ENCODE data around the gene TSPAN13.

The TSPAN13 gene

DNA sequence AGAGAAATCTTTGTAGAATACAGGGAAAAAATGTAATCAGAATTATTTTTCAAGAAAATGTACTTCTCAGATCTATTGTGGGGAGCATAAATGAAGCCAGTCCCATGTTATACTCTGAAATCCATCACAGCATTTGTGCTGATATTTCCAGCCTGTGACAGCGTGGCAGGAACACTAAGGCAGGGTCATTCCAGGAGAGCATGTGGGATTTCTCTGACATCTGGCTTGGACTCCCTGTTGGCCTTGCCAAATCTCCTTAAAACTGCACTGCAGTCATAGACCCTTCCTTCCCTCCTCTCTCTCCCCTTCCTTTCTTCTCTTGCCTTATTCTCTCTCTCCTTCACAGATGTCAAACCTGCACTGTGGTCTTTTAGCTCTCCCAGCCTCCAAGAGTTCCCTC lies 6.5 kb upstream of the TSPAN13 start:
- TF ChIP-seq, protein P1, sequence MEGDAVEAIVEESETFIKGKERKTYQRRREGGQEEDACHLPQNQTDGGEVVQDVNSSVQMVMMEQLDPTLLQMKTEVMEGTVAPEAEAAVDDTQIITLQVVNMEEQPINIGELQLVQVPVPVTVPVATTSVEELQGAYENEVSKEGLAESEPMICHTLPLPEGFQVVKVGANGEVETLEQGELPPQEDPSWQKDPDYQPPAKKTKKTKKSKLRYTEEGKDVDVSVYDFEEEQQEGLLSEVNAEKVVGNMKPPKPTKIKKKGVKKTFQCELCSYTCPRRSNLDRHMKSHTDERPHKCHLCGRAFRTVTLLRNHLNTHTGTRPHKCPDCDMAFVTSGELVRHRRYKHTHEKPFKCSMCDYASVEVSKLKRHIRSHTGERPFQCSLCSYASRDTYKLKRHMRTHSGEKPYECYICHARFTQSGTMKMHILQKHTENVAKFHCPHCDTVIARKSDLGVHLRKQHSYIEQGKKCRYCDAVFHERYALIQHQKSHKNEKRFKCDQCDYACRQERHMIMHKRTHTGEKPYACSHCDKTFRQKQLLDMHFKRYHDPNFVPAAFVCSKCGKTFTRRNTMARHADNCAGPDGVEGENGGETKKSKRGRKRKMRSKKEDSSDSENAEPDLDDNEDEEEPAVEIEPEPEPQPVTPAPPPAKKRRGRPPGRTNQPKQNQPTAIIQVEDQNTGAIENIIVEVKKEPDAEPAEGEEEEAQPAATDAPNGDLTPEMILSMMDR (IDR thresholded peaks at IDR 0.05), result no peak
- Mint-ChIP-seq H3K9me3 (no peaks in the 10 kb centered on the region), H3K36me3 (ENCODE audit: low read depth) (no peaks in the 10 kb centered on the region), H3K4me3 (no peak overlapping the region), H3K27ac (no peak overlapping the region), H3K4me1 (peaks cover 7% of the 10 kb centered on the region), H3K27me3 (ENCODE audit: low read depth, poor library complexity) (peaks cover 6% of the 10 kb centered on the region)
- no peak for DNase-seq

DNA sequence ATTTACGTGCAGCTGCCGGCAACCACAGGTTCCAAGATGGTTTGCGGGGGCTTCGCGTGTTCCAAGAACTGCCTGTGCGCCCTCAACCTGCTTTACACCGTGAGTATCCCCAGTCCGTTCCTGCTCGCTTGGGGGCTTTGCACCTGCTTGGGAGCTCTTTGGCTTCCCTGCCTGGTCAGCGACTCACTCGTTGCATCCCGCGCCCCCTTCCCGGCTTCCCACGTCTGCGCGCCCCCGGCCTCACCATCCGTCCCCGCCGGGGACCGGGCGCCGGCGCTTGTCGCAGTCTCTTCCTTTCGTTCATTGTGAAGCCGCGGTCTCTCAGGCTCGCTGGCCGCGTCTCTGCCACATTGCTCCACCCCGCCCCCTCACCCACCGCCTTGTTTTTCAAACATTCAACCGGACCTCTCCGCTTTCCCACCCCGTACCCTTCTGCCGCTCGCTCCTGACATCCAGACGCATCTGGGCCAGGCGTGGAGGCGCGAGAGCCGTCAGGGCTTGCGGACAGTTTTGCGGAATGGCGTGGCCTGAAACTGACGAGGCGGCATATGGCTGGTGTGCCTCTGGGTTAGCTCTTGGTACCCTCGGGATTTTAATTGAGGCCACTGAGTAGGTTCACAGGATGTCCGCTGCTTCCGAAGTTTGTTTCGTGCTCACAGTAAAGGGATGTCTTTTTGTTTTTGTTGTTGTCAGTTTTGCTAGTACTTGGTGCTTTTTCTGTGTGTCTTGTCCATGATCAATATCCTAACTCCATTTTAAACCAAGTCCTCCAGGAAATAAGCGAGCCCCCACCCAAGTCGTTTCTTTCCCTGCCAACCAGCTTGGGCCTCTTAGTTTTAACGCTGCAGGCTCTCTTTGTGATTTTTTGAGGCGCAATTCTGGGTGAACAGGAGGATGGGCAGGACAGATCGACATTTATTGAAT lies 639 bp downstream of the TSPAN13 start:
- no peaks in the 10 kb centered on the region for H3K9me3 Mint-ChIP-seq
- H3K27ac Mint-ChIP-seq, result peak overlapping the region; percentile 57
- peaks cover 25% of the 10 kb centered on the region for H3K27me3 Mint-ChIP-seq (ENCODE audit: low read depth, poor library complexity)
- H3K4me1 Mint-ChIP-seq, result peaks cover 21% of the 10 kb centered on the region
- DNase-seq, result peak; percentile 74
- H3K36me3 Mint-ChIP-seq (ENCODE audit: low read depth), result no peaks in the 10 kb centered on the region
- TF ChIP-seq, protein P1 (IDR thresholded peaks at IDR 0.05), result no peak
- peak overlapping the region; percentile 91 for H3K4me3 Mint-ChIP-seq

DNA sequence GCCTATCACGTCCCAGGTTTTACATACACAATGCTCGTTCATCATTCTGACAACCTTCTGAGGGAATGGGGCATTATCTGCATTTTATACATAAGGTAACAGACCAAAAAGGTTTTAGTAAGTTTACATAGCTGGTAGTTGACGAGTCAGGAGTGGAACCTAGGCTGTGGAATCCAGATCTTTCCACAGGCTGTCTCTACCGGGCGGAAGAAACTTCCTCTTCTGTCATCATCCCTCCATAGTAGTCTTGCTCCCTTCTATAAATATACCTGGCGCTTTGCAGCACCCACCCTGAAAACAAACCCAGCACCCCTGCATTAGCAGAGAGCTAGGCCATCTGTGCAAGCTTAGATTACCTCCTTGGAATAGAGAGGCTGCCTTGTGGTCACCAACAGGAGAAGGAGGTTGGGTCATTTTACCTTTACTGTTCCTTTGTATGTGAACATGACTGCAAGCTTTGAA lies 1.3 kb downstream of the TSPAN13 start:
- Mint-ChIP-seq H3K4me1 (peaks cover 21% of the 10 kb centered on the region), H3K27ac (no peak overlapping the region), H3K9me3 (no peaks in the 10 kb centered on the region), H3K27me3 (ENCODE audit: low read depth, poor library complexity) (peaks cover 27% of the 10 kb centered on the region), H3K36me3 (ENCODE audit: low read depth) (no peaks in the 10 kb centered on the region), H3K4me3 (peak overlapping the region; percentile 91)
- DNase-seq, result no peak
- TF ChIP-seq, protein P1 (IDR thresholded peaks at IDR 0.05), result no peak

DNA sequence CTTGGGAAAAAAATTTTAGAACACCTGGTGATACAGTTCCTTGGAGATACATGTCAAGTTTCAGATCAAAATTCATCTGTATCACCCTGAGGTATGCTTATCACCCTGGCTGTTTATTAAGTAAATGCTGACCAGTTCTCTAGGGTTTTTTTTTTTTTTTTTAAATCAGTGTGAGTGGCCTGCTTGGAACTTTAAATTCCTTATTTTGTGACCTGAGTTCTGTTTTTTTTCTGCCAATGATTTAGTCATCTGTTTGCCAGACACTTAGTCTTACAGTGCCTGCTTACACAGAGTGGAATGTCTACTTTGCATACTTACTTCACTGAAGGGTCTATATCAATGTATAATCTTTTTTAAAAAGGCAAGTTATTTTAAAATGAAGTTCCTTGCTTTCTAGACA lies 1.8 kb downstream of the TSPAN13 start:
- no peak for DNase-seq
- H3K4me1 Mint-ChIP-seq, result peaks cover 21% of the 10 kb centered on the region
- H3K9me3 Mint-ChIP-seq, result no peaks in the 10 kb centered on the region
- H3K4me3 Mint-ChIP-seq, result peak overlapping the region; percentile 91
- H3K27ac Mint-ChIP-seq, result no peak overlapping the region
- peaks cover 27% of the 10 kb centered on the region for H3K27me3 Mint-ChIP-seq (ENCODE audit: low read depth, poor library complexity)
- TF ChIP-seq, protein P1 (IDR thresholded peaks at IDR 0.05), result no peak
- no peaks in the 10 kb centered on the region for H3K36me3 Mint-ChIP-seq (ENCODE audit: low read depth)

DNA sequence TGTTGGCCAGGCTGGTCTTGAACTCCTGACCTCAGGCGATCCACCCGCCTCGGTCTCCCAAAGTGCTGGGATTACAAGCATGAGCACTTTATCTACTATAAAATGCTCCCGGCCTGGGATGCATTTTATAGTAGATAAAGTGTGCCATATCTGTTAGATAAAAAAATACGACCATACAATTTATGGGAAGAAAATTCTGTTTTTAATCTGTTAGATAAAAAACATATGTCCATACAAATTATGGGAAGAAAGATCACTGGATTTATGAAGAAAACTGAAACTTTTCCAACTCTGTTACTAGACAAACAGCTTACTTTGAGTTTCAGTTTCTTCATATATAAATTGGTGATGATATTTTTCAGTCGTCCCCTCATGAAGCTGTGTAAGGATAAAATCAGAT lies 4.5 kb downstream of the TSPAN13 start:
- TF ChIP-seq, protein P1 (IDR thresholded peaks at IDR 0.05), result no peak
- no peak overlapping the region for H3K4me3 Mint-ChIP-seq
- H3K27ac Mint-ChIP-seq, result no peak overlapping the region
- H3K9me3 Mint-ChIP-seq, result no peaks in the 10 kb centered on the region
- no peak for DNase-seq
- peaks cover 9% of the 10 kb centered on the region for H3K36me3 Mint-ChIP-seq (ENCODE audit: low read depth)
- H3K27me3 Mint-ChIP-seq (ENCODE audit: low read depth, poor library complexity), result peaks cover 24% of the 10 kb centered on the region
- peaks cover 20% of the 10 kb centered on the region for H3K4me1 Mint-ChIP-seq

Measured in nephron progenitor cell (in vitro differentiated cells).